ENCODE data around the gene TLE4.
"Not testable (repeated sequence)": the region's sequence is repeated elsewhere in the genome, so short reads cannot be mapped to it uniquely, and the experiment has no call there.

The TLE4 gene

DNA sequence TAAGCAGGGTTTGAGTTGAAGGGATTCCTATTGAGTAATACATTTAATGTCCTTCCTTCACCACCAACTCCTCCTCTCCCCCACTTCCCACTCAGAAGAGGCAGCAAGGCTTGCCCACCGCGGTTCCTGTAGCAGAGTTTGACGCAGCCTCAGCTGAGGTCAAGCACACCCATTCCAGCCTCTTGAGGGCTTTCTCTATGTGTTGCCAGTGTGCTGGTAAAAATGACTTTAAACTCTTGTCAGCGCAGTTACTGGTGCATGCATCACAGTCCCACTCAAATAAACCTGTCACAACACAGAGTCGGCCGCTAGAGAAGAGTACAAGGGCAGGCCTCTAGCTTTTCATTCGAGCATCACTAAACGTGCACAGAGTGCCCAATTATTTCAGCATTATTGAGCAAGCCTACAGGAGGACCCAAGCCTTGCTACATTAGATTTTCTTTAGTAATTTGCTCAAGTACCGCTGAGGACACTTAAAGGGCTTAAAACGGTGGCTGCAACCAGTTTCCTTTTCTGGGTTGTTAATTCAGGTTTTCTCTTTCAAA lies 79.6 kb downstream of the TLE4 start:
- H3K4me1 Mint-ChIP-seq, result peaks cover 25% of the 10 kb centered on the region
- no peak for DNase-seq
- H3K27me3 Mint-ChIP-seq (ENCODE audit: low read depth, poor library complexity), result peaks cover 3% of the 10 kb centered on the region
- peak overlapping the region; percentile 5 for H3K27ac Mint-ChIP-seq
- TF ChIP-seq CTCF (IDR thresholded peaks at IDR 0.05), result no peak
- no peak overlapping the region for H3K4me3 Mint-ChIP-seq
- H3K9me3 Mint-ChIP-seq, result no peaks in the 10 kb centered on the region
- peaks cover 56% of the 10 kb centered on the region for H3K36me3 Mint-ChIP-seq (ENCODE audit: low read depth)

DNA sequence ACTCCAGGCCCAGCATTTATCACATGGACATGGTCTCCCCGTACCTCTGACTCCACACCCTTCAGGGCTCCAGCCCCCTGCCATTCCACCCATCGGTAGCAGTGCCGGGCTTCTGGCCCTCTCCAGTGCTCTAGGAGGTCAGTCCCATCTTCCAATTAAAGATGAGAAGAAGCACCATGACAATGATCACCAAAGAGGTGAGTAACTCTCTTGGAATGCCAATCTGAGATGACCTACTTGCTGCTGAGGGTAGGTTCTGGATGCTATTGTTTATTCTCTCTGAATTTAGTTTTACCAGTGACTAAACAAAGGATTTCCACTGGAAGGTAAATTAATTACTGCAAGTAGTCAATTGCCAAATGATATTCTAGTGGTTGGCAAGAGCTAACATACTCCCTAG lies 80.8 kb downstream of the TLE4 start:
- TF ChIP-seq CTCF (IDR thresholded peaks at IDR 0.05), result no peak
- Mint-ChIP-seq H3K9me3 (no peaks in the 10 kb centered on the region), H3K36me3 (ENCODE audit: low read depth) (peaks cover 68% of the 10 kb centered on the region), H3K27ac (no peak overlapping the region), H3K27me3 (ENCODE audit: low read depth, poor library complexity) (peaks cover 3% of the 10 kb centered on the region), H3K4me1 (peaks cover 37% of the 10 kb centered on the region), H3K4me3 (no peak overlapping the region)
- DNase-seq, result no peak

- Mint-ChIP-seq H3K4me1 (peaks cover 58% of the 10 kb centered on the region), H3K36me3 (ENCODE audit: low read depth) (peaks cover 78% of the 10 kb centered on the region)
- H3K9me3 Mint-ChIP-seq; DNase-seq; H3K27me3 Mint-ChIP-seq (ENCODE audit: low read depth, poor library complexity); H3K27ac Mint-ChIP-seq; H3K4me3 Mint-ChIP-seq: not testable (repeated sequence)
These were observed 83.0 kb downstream of the TLE4 start for GRCh38 chr9:79654591-79655382.

GRCh38 chr9:79655551-79655950 lies 83.8 kb downstream of the TLE4 start:
- H3K36me3 Mint-ChIP-seq (ENCODE audit: low read depth), result peaks cover 72% of the 10 kb centered on the region
- no peak overlapping the region for H3K4me3 Mint-ChIP-seq
- H3K27me3 Mint-ChIP-seq (ENCODE audit: low read depth, poor library complexity), result peaks cover 3% of the 10 kb centered on the region
- no peak for TF ChIP-seq CTCF (IDR thresholded peaks at IDR 0.05)
- DNase-seq, result no peak
- peaks cover 60% of the 10 kb centered on the region for H3K4me1 Mint-ChIP-seq
- no peaks in the 10 kb centered on the region for H3K9me3 Mint-ChIP-seq
- H3K27ac Mint-ChIP-seq, result no peak overlapping the region

DNA sequence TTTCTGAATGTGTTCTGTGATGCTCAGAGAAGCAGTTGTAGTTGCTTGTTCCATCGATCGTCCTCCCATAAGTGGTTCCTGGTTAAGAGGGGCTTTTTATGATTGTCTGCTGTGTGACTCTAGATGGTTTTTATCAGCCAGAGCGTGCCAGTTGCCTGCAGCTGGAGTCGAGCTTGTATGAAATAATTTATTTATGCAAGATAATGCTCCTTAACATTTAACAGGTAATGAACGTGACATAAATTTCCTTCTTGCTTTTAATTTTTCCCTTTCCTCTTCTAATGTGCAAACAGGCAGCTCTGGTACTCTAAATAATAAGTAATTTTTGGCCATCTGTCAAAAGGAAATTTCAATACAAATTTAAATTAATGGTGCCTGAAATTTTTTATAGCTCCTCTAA lies 84.4 kb downstream of the TLE4 start:
- no peak overlapping the region for H3K4me3 Mint-ChIP-seq
- no peak overlapping the region for H3K27ac Mint-ChIP-seq
- H3K36me3 Mint-ChIP-seq (ENCODE audit: low read depth), result peaks cover 66% of the 10 kb centered on the region
- DNase-seq, result no peak
- no peaks in the 10 kb centered on the region for H3K9me3 Mint-ChIP-seq
- peaks cover 60% of the 10 kb centered on the region for H3K4me1 Mint-ChIP-seq
- no peak for TF ChIP-seq CTCF (IDR thresholded peaks at IDR 0.05)
- H3K27me3 Mint-ChIP-seq (ENCODE audit: low read depth, poor library complexity), result peaks cover 3% of the 10 kb centered on the region

- Mint-ChIP-seq H3K27me3 (ENCODE audit: low read depth, poor library complexity) (no peaks in the 10 kb centered on the region), H3K36me3 (ENCODE audit: low read depth) (peaks cover 56% of the 10 kb centered on the region), H3K9me3 (no peaks in the 10 kb centered on the region), H3K4me3 (no peak overlapping the region), H3K27ac (no peak overlapping the region), H3K4me1 (peaks cover 71% of the 10 kb centered on the region)
- TF ChIP-seq CTCF (IDR thresholded peaks at IDR 0.05), result no peak
- DNase-seq, result no peak
These were observed 86.1 kb downstream of the TLE4 start for GRCh38 chr9:79657891-79658290.

Measured in nephron progenitor cell (in vitro differentiated cells).